Endothelial cell of umbilical vein (primary cell): ENCODE measurements around the gene PROSER1.

Experiments used
- MAX ChIP-seq: IDR thresholded peaks from 2 replicates; pipeline ENCODE4 v1.6.1; 2011; ENCODE audit not compliant: insufficient read depth, insufficient read length
- POLR2A ChIP-seq: IDR thresholded peaks from 2 replicates; pipeline ENCODE4 v1.6.1; 2012; ENCODE audit warnings: low read depth, mild to moderate bottlenecking, control low read depth, low read length

- no peak for TF ChIP-seq MAX
- no peak for TF ChIP-seq POLR2A
Observed at GRCh38 chr13:39047560-39047959, 9.7 kb upstream of the PROSER1 start.
